Ishikawa (cell line): ENCODE measurements around the gene RAB31.

Source experiments
- CEBPB ChIP-seq: IDR thresholded peaks from 2 replicates; pipeline ENCODE4 v1.6.1; 2012
- CREB1 ChIP-seq: IDR thresholded peaks from 2 replicates; pipeline ENCODE4 v1.6.1; 2012; ENCODE audit warnings: low read depth
- EGR1 ChIP-seq: IDR thresholded peaks from 2 replicates; pipeline ENCODE4 v1.6.1; 2012
- EP300 ChIP-seq: IDR thresholded peaks from 2 replicates; pipeline ENCODE4 v1.6.1; 2012; ENCODE audit warnings: borderline replicate concordance
- FOXM1 ChIP-seq: IDR thresholded peaks from 2 replicates; pipeline ENCODE4 v1.6.1; 2012; ENCODE audit warnings: low read depth, borderline replicate concordance
- NFIC ChIP-seq: IDR thresholded peaks from 2 replicates; pipeline ENCODE4 v1.6.1; 2012
- RAD21 ChIP-seq: IDR thresholded peaks from 2 replicates; pipeline ENCODE4 v1.6.1; 2012; ENCODE audit warnings: low read depth
- TAF1 ChIP-seq: IDR thresholded peaks from 2 replicates; pipeline ENCODE4 v1.6.1; 2012; ENCODE audit warnings: low read depth, mild to moderate bottlenecking
- TCF12 ChIP-seq: IDR thresholded peaks from 2 replicates; pipeline ENCODE4 v1.6.1; 2012; ENCODE audit warnings: low read depth
- TEAD4 ChIP-seq: IDR thresholded peaks from 2 replicates; pipeline ENCODE4 v1.6.1; 2012
- YY1 ChIP-seq: IDR thresholded peaks from 2 replicates; pipeline ENCODE4 v1.6.1; 2012; ENCODE audit warnings: low read depth
- ZBTB7A ChIP-seq: IDR thresholded peaks from 2 replicates; pipeline ENCODE4 v1.6.1; 2012; ENCODE audit warnings: low read depth
- TF ChIP-seq, protein P1 (sequence below): IDR thresholded peaks from 2 replicates; pipeline ENCODE4 v1.6.1; 2012; ENCODE audit warnings: low read depth, mild to moderate bottlenecking
- TF ChIP-seq, protein P2 (sequence below): IDR thresholded peaks from 2 replicates; pipeline ENCODE4 v1.6.1; 2012
- TF ChIP-seq, protein P3 (sequence below): IDR thresholded peaks from 2 replicates; pipeline ENCODE4 v1.6.1; 2012

RAB31 gene

DNA sequence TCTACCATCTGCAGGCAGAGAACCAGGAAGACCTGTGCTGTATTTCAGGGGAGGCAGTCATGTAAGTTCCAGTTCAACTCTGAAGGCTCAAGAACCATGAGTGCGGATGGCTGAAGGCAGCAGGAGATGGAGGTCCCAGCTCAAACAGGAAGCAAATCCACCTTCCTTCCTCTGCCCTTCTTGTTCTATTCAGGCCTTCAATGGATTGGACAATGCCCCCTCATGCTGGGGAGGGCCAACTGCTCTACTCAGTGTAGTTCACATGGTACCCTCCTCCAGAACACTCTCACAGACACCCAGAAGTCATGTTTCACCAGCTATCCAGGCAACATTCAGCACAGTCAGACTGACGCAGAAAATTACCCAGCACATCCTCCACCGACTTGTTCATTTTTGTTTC, 39.1 kb upstream of the RAB31 start:
- TF ChIP-seq YY1 (no peak), RAD21 (no peak), NFIC (no peak), CEBPB (no peak), CREB1 (no peak), EP300 (no peak), EGR1 (no peak), ZBTB7A (no peak), TCF12 (no peak)
- TF ChIP-seq, protein P1, sequence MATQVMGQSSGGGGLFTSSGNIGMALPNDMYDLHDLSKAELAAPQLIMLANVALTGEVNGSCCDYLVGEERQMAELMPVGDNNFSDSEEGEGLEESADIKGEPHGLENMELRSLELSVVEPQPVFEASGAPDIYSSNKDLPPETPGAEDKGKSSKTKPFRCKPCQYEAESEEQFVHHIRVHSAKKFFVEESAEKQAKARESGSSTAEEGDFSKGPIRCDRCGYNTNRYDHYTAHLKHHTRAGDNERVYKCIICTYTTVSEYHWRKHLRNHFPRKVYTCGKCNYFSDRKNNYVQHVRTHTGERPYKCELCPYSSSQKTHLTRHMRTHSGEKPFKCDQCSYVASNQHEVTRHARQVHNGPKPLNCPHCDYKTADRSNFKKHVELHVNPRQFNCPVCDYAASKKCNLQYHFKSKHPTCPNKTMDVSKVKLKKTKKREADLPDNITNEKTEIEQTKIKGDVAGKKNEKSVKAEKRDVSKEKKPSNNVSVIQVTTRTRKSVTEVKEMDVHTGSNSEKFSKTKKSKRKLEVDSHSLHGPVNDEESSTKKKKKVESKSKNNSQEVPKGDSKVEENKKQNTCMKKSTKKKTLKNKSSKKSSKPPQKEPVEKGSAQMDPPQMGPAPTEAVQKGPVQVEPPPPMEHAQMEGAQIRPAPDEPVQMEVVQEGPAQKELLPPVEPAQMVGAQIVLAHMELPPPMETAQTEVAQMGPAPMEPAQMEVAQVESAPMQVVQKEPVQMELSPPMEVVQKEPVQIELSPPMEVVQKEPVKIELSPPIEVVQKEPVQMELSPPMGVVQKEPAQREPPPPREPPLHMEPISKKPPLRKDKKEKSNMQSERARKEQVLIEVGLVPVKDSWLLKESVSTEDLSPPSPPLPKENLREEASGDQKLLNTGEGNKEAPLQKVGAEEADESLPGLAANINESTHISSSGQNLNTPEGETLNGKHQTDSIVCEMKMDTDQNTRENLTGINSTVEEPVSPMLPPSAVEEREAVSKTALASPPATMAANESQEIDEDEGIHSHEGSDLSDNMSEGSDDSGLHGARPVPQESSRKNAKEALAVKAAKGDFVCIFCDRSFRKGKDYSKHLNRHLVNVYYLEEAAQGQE: no peak
- TF ChIP-seq, protein P2, sequence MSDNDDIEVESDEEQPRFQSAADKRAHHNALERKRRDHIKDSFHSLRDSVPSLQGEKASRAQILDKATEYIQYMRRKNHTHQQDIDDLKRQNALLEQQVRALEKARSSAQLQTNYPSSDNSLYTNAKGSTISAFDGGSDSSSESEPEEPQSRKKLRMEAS: no peak

DNA sequence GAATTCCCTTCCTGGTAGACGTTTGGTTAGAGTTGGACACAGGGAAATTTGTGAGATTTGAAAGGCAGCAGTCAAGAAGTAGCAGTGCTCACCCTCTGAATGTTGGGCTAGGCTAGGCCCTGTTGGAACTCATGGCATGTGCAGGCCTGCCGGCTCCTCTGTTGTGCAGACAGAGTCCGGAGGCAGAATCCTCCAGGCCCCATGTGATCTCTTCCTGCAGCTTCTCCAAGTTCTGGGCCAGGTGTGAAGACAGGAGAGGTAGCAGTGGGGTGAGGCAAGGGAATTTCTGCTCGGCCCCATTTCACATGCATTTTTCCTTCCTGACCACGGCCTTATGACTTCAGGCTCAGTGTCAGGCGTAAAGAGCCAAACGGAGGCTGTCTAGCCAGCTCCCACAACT, 36.9 kb upstream of the RAB31 start:
- TF ChIP-seq EGR1: no peak

DNA sequence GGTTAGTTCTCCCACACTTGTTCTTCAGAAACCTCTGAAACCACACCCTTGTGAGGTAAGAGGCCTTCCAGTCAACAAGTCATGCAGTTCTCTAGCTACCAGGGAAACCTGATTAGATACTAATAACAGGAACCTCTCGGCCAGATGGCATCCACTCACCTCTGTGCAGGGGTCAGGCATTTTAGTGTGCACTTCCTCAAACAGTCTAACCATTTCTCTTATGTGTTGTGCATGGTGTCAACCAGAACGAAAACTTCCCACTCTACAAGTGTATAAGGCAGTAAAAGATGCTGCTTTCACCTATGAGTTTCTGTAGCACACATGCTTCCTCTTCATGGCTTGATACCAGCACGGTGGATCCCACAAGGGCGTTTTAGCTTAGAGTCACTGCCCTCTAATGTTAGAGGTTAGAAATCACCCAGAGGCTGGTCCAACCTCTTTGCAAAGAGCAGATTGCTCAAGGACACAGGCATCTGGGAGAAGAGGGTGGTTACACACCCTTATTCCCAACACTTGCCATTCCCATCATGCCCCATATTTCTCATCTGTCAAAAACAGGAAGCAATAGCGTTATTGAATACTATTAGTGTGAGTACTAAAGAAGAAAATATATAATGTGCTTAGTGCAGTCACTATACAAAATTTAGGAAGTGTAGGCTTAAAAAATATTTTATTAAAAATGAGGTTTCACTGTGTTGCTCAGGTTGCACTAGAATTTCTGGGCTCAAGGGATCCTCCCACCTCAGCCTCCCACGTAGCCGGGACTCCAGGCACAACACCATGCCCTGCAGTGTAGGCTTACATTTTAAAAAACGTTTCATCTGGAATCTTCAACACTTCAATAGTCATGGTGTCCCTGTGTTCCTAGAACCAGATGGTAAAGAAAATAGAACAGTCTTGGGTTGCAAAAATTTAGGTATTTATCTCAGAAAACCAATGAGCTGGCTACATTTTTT, 34.5 kb upstream of the RAB31 start:
- TF ChIP-seq RAD21: peak; percentile 63
- TF ChIP-seq, protein P3, sequence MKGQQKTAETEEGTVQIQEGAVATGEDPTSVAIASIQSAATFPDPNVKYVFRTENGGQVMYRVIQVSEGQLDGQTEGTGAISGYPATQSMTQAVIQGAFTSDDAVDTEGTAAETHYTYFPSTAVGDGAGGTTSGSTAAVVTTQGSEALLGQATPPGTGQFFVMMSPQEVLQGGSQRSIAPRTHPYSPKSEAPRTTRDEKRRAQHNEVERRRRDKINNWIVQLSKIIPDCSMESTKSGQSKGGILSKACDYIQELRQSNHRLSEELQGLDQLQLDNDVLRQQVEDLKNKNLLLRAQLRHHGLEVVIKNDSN: no peak

DNA sequence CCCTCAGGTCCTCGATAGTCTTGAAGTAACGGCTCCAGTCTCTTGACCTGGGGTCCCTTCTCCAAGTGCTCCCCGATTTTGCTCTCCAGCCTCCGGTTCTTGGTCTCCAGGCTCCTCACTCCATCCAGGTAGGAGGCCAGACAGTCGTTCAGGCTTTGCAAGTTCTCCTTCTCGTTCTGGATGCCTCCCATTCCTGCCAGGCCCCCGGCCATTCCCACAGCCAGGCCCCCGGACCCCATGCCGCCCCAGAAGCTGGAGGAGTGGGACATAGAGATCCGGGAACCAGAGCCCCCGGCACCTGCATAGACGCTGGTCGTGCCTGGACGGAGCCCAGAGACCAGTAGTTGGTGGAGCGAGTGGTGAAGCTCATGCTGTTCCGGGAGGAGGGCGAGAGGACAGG, 29.0 kb upstream of the RAB31 start:
- TF ChIP-seq RAD21 (no peak), TCF12 (no peak), NFIC (no peak), CEBPB (no peak), CREB1 (no peak), EGR1 (no peak), YY1 (no peak), EP300 (no peak), TEAD4 (no peak), TAF1 (no peak), FOXM1 (no peak), ZBTB7A (no peak)
- TF ChIP-seq, protein P2: no peak
- TF ChIP-seq, protein P3: no peak
- TF ChIP-seq, protein P1: no peak

DNA sequence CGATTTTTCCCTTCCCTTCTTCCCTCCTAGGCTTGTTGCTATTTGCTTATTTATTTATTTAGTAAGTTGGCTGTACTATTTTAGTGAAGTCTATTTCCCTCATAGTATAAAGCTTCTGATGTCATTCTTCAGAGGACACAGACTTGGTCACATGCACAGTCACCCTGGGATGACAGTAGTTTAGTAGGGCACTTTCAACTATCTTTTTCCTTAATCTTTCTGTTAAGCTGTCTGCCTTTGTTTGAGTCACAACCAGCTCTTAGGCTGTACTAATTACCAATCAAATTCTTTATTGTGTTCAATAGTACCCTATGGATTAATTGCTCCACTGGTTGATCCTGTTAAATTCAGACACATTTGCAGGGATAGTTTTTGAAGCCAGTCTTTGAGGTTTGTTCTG, 26.9 kb upstream of the RAB31 start:
- TF ChIP-seq YY1 (no peak), RAD21 (no peak), EP300 (no peak), EGR1 (no peak), TCF12 (no peak), TAF1 (no peak), ZBTB7A (no peak), CEBPB (no peak), TEAD4 (no peak), FOXM1 (no peak), CREB1 (no peak), NFIC (no peak)
- TF ChIP-seq, protein P3: no peak
- TF ChIP-seq, protein P2: no peak
- TF ChIP-seq, protein P1: no peak
